K562 (cell line): Measurements from ENCODE around the gene FAM83E. TPM values are rescaled to one million over a fixed set of nuclear protein-coding genes. Genes with fewer than 3 reads are reported as not detected.

Experiments
- ARID4B ChIP-seq: sonication (generic); formaldehyde crosslinking; IDR thresholded peaks from 2 replicates; pipeline ENCODE4 v1.8.0; 2022; ENCODE audit warnings: mild to moderate bottlenecking, missing genetic modification reagents
- ATF3 ChIP-seq, 2 experiments: fragments of 450-650 bp in 1 of 2; sonication (generic) in 1 of 2; formaldehyde crosslinking in 1 of 2; IDR thresholded peaks in 1 of 2; conservative IDR thresholded peaks in 1 of 2; 2 replicates each; pipeline versions ENCODE4 v1.6.1 to v1.8.1; 2016 to 2023; ENCODE audit warnings: mild to moderate bottlenecking in 2 of 2, moderate library complexity in 2 of 2, inconsistent platforms in 1 of 2, missing genetic modification reagents in 1 of 2
- CREB5 ChIP-seq: fragments of 250-450 bp; sonication (Bioruptor Pico); IDR thresholded peaks from 2 replicates; pipeline ENCODE4 v1.5.0; 2020; ENCODE audit warnings: mild to moderate bottlenecking
- EGR1 ChIP-seq: fragments of 450-650 bp; conservative IDR thresholded peaks from 2 replicates; pipeline ENCODE4 v1.6.1; 2017; ENCODE audit warnings: mild to moderate bottlenecking
- ELF2 ChIP-seq: fragments of 250-450 bp; sonication (Bioruptor Pico); IDR thresholded peaks from 2 replicates; pipeline ENCODE4 v1.5.0; 2021; ENCODE audit warnings: mild to moderate bottlenecking
- HMGXB4 ChIP-seq: sonication (generic); formaldehyde crosslinking; IDR thresholded peaks from 2 replicates; pipeline ENCODE4 v1.8.1; 2023; ENCODE audit warnings: mild to moderate bottlenecking, missing genetic modification reagents
- MECOM ChIP-seq: fragments of 250-450 bp; sonication (Bioruptor Pico); IDR thresholded peaks from 2 replicates; pipeline ENCODE4 v1.8.0; 2022; ENCODE audit warnings: inconsistent platforms
- PHF8 ChIP-seq: fragments of 200-600 bp; sonication (generic); IDR thresholded peaks from 2 replicates; pipeline ENCODE4 v1.6.1; 2012; ENCODE audit warnings: mixed run types, mild to moderate bottlenecking, inconsistent platforms, low read length, moderate library complexity, borderline replicate concordance
- PTRF ChIP-seq: fragments of 450-650 bp; IDR thresholded peaks from 2 replicates; pipeline ENCODE4 v1.6.1; 2016; ENCODE audit warnings: mild to moderate bottlenecking, missing genetic modification characterization, missing compliant biosample characterization
- SAP30 ChIP-seq: fragments of 200-600 bp; sonication (generic); IDR thresholded peaks from 2 replicates; pipeline ENCODE4 v1.6.1; 2012; ENCODE audit warnings: borderline replicate concordance, low read depth, mild to moderate bottlenecking, moderate library complexity, low read length, control low read depth, inconsistent platforms; ENCODE audit not compliant: insufficient read depth, poor library complexity, severe bottlenecking
- SMAD3 ChIP-seq: fragments of 450-650 bp; formaldehyde crosslinking; conservative IDR thresholded peaks from 2 replicates; pipeline ENCODE4 v1.4.0; 2020; ENCODE audit warnings: mild to moderate bottlenecking
- SRSF3 ChIP-seq: fragments of 200-400 bp; formaldehyde crosslinking; IDR thresholded peaks from 2 replicates; pipeline ENCODE4 v1.6.1; 2016; ENCODE audit warnings: mild to moderate bottlenecking, low read length, moderate library complexity; ENCODE audit not compliant: insufficient read depth
- ZNF253 ChIP-seq: fragments of 250-450 bp; sonication (Bioruptor Pico); conservative IDR thresholded peaks from 2 replicates; pipeline ENCODE4 v1.6.1; 2021; ENCODE audit warnings: mild to moderate bottlenecking
- ZNF445 ChIP-seq: fragments of 250-450 bp; sonication (Bioruptor Pico); IDR thresholded peaks from 2 replicates; pipeline ENCODE4 v1.4.0; 2020; ENCODE audit warnings: low read depth, mild to moderate bottlenecking, moderate library complexity
- ZNF589 ChIP-seq: fragments of 200-800 bp; sonication (Bioruptor generic); IDR thresholded peaks from 2 replicates; pipeline ENCODE4 v1.6.1; 2016; ENCODE audit warnings: low read depth, missing genetic modification characterization, missing compliant biosample characterization
- polyA plus RNA-seq, 8 experiments: library from polyadenylated mRNA; depleted of rRNA in 4 of 8; stranded (reverse) in 5 of 8; unstranded in 3 of 8; fragments of >200 nt; fragmentation: Nextera tagmentation in 2 of 8; fragmentation: Illumina TruSeq in 1 of 8; extraction: Ambion mirVana in 2 of 8; extraction: Trizol in 1 of 8; gene quantifications; 2 replicates each; pipeline versions ENCODE4 v1.2.1 to v1.2.3, GENCODE V29; 2011 to 2014; ENCODE audit warnings: inconsistent platforms in 1 of 8, missing spikeins in 1 of 8
- total RNA-seq, 7 experiments: library from RNA; depleted of rRNA in 6 of 7; stranded (reverse); fragments of >200 nt in 6 of 7; fragmentation: Illumina TruSeq in 2 of 7; extraction: Trizol in 2 of 7; gene quantifications; 2 replicates each; pipeline versions ENCODE4 v1.2.1 to v1.2.3, GENCODE V29; 2011 to 2021; ENCODE audit warnings: low replicate concordance in 1 of 7

Gene FAM83E
- total and polyA plus RNA-seq, 9 of the 15 experiments (the other 6 are each of a cell fraction or from before 2014, with no cell fraction given) = 0.15 to 0.87 (median 0.29) TPM; not detected in 4

- TF ChIP-seq ATF3 (IDR thresholded peaks at IDR 0.05) = no peak
- 0 out of 2 replicates have a peak, but pooled peaks have one; percentile 15 for TF ChIP-seq ATF3 (CRISPR knock-in tag; conservative IDR thresholded peaks at IDR 0.05)
- no peak for TF ChIP-seq ELF2 (CRISPR knock-in tag)
- TF ChIP-seq ARID4B (CRISPR knock-in tag) = peak; percentile 64; the same call in 1 of the 2 replicates
- 0 out of 2 replicates have a peak, but pooled peaks have one; percentile 15 for TF ChIP-seq HMGXB4 (CRISPR knock-in tag)
- TF ChIP-seq ZNF589 (CRISPR knock-in tag) = no peak
- TF ChIP-seq ZNF253 (CRISPR knock-in tag) = no peak
- TF ChIP-seq EGR1 = no peak; the same call in 1 of the 2 replicates
- TF ChIP-seq CREB5 (CRISPR knock-in tag) = no peak
- TF ChIP-seq PTRF = no peak
- TF ChIP-seq ZNF445 (CRISPR knock-in tag) = no peak
- peak; percentile 28 for TF ChIP-seq SAP30
- TF ChIP-seq MECOM (CRISPR knock-in tag) = no peak
- peak; percentile 22; the same call in 1 of the 2 replicates for TF ChIP-seq PHF8
- no peak for TF ChIP-seq SRSF3
- TF ChIP-seq SMAD3 (CRISPR knock-in tag) = no peak
Measured at GRCh38 chr19:48636859-48637448, 22.1 kb upstream of the FAM83E start, which contains the start of gene DBP (continued).
